Lower leg skin (tissue), 3 donors: ENCODE measurements around the gene RAPGEF2.

Source experiments
- POLR2A ChIP-seq, 2 donors: fragments of 450-650 bp; IDR thresholded peaks; one replicate each; pipeline ENCODE4 v1.6.1; 2016 to 2017; ENCODE audit warnings: antibody characterized with exemption in 2 of 2, mild to moderate bottlenecking in 1 of 2, moderate library complexity in 1 of 2
- TF ChIP-seq, protein P1 (sequence below), 3 donors: fragments of 450-650 bp; IDR thresholded peaks; one replicate each; pipeline ENCODE4 v1.5.1; 2016; ENCODE audit warnings: antibody characterized with exemption in 3 of 3, mild to moderate bottlenecking in 3 of 3, moderate library complexity in 2 of 3

DNA sequence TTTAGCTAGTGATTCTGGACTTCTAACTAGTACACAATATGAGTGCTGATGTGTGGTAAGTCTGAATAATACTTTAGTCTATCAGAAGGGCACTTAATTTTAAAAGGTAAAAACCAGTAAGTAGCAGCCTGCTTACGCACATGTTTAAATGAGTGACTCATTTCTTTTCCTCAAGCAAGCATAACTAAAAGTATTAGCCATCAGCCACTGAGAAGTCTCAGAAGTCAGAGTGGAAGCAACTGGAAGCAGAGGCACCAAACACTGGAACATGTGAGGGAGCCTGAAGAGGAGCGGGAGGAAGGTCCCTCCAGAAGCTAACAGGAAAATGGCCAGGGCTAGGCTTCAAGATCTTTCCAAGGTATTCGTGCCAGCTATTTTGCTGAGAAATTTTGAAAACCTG, 257.7 kb downstream of the RAPGEF2 start:
- TF ChIP-seq POLR2A (IDR thresholded peaks at IDR 0.05), result no peak
- TF ChIP-seq, protein P1, sequence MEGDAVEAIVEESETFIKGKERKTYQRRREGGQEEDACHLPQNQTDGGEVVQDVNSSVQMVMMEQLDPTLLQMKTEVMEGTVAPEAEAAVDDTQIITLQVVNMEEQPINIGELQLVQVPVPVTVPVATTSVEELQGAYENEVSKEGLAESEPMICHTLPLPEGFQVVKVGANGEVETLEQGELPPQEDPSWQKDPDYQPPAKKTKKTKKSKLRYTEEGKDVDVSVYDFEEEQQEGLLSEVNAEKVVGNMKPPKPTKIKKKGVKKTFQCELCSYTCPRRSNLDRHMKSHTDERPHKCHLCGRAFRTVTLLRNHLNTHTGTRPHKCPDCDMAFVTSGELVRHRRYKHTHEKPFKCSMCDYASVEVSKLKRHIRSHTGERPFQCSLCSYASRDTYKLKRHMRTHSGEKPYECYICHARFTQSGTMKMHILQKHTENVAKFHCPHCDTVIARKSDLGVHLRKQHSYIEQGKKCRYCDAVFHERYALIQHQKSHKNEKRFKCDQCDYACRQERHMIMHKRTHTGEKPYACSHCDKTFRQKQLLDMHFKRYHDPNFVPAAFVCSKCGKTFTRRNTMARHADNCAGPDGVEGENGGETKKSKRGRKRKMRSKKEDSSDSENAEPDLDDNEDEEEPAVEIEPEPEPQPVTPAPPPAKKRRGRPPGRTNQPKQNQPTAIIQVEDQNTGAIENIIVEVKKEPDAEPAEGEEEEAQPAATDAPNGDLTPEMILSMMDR (IDR thresholded peaks at IDR 0.05), result no peak
